Natural killer cell (primary cell): ENCODE results near the gene ARRDC1. TPM values are rescaled to one million over a fixed set of nuclear protein-coding genes. Genes with fewer than 3 reads are reported as not detected.

Experiments used
- ATAC-seq, 3 donors: fragments of 150-1000 bp in 2 of 3; fragments of 200-7000 bp in 1 of 3; cut with Tn5 transposase; 1 replicate in 1 of 3; 2 replicates in 2 of 3; pipeline ENCODE4 v1.10.0; 2021; ENCODE audit warnings: mild to moderate bottlenecking in 2 of 3, moderate library complexity in 2 of 3
- DNase-seq, 2 donors: peaks; one replicate each; pipeline versions ENCODE4 v3.0.0 to v3.0.0-alpha.2; 2013 to 2021; ENCODE audit warnings: mixed read lengths in 1 of 2
- H3K27ac ChIP-seq: one replicate; pipeline ENCODE4 v1.5.1; 2013; ENCODE audit warnings: mild to moderate bottlenecking, low read length
- H3K27me3 ChIP-seq: one replicate; pipeline ENCODE4 v1.6.1; 2013; ENCODE audit warnings: low read length; ENCODE audit not compliant: control insufficient read depth, insufficient read depth
- H3K36me3 ChIP-seq: one replicate; pipeline ENCODE4 v1.6.1; 2013; ENCODE audit warnings: low read length; ENCODE audit not compliant: control insufficient read depth, insufficient read depth
- H3K4me1 ChIP-seq: one replicate; pipeline ENCODE4 v1.6.1; 2013; ENCODE audit warnings: low read length; ENCODE audit not compliant: control insufficient read depth, insufficient read depth
- H3K4me3 ChIP-seq: one replicate; pipeline ENCODE4 v1.5.1; 2013; ENCODE audit warnings: low read length
- H3K9me3 ChIP-seq: one replicate; pipeline ENCODE4 v1.6.1; 2013; ENCODE audit warnings: low read length; ENCODE audit not compliant: control insufficient read depth, insufficient read depth
- H3K27ac Mint-ChIP-seq, 2 donors: one replicate each; pipeline ENCODE4 v1.8.0; 2022; ENCODE audit warnings: mild to moderate bottlenecking in 2 of 2, mixed read lengths in 2 of 2, moderate library complexity in 1 of 2
- H3K27me3 Mint-ChIP-seq, 2 donors: one replicate each; pipeline ENCODE4 v1.8.0; 2022; ENCODE audit warnings: low read depth in 2 of 2, mixed read lengths in 2 of 2
- H3K36me3 Mint-ChIP-seq: one replicate; pipeline ENCODE4 v1.8.0; 2022; ENCODE audit warnings: mixed read lengths
- H3K4me1 Mint-ChIP-seq, 2 donors: one replicate each; pipeline ENCODE4 v1.8.0; 2022; ENCODE audit warnings: mixed read lengths in 2 of 2
- H3K4me3 Mint-ChIP-seq: one replicate; pipeline ENCODE4 v1.8.0; 2022; ENCODE audit warnings: mild to moderate bottlenecking, moderate library complexity, mixed read lengths
- H3K9me3 Mint-ChIP-seq, 2 donors: one replicate each; pipeline ENCODE4 v1.8.0; 2022; ENCODE audit warnings: mixed read lengths in 2 of 2
- WGBS: methylation state at CpG from one replicate; pipeline ENCODE4 v1.1.7; 2013; ENCODE audit warnings: missing lambda C conversion rate; ENCODE audit not compliant: insufficient coverage; 5-methylcytosine and 5-hydroxymethylcytosine counted together
- intact Hi-C: fragments of 100-400 bp; cut with micrococcal nuclease; formaldehyde crosslinking; loops from one replicate; pipeline ENCODE4 v1.14.2; 2022
- total RNA-seq, 4 donors: library from RNA; stranded (reverse); fragments of 120-200 nt in 1 of 4; gene quantifications; one replicate each; pipeline versions ENCODE4 v1.2.3 to v1.2.4, GENCODE V29; 2013 to 2022
- TF ChIP-seq, protein P1 (sequence below): fragments of 200-600 bp; IDR thresholded peaks from one replicate; pipeline ENCODE4 v1.8.0; 2022; ENCODE audit warnings: antibody characterized with exemption

Gene ARRDC1
- total RNA-seq, 3 donors from 2014 or later (not counting 1 experiment from before 2014, with no cell fraction given): 80.7 to 105 (median 92.9) TPM

DNA sequence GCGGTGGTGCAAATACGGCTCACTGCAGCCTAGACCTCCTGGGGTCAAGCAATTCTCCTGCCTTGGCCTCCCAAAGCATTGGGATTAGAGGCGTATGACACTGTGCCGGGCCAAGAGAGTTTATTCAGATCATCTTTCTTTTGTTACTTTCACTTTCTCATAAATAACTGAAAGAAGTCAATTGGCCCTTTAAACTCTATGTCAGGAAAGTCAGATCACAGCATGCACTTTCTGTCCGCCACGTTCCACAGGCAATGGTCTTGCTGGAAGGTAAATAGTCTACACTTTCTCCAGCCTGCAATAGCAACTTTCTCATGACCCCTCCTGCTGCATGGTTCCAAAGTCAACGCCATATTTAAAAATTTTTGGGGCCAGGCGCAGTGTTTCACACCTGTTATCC is 6.5 kb upstream of the ARRDC1 start:
- intact Hi-C loops: no loop called here
- Mint-ChIP-seq H3K9me3 (no peaks in the 10 kb centered on the region), H3K4me3 (no peak overlapping the region), H3K36me3 (no peaks in the 10 kb centered on the region), H3K27ac (no peak overlapping the region), H3K27me3 (no peaks in the 10 kb centered on the region), H3K4me1 (peaks cover 7 to 11% of the 10 kb centered on the region in 2 donors)
- H3K9me3 ChIP-seq: no peaks in the 10 kb centered on the region
- ATAC-seq (no peak), DNase-seq (no peak)
- TF ChIP-seq, protein P1, sequence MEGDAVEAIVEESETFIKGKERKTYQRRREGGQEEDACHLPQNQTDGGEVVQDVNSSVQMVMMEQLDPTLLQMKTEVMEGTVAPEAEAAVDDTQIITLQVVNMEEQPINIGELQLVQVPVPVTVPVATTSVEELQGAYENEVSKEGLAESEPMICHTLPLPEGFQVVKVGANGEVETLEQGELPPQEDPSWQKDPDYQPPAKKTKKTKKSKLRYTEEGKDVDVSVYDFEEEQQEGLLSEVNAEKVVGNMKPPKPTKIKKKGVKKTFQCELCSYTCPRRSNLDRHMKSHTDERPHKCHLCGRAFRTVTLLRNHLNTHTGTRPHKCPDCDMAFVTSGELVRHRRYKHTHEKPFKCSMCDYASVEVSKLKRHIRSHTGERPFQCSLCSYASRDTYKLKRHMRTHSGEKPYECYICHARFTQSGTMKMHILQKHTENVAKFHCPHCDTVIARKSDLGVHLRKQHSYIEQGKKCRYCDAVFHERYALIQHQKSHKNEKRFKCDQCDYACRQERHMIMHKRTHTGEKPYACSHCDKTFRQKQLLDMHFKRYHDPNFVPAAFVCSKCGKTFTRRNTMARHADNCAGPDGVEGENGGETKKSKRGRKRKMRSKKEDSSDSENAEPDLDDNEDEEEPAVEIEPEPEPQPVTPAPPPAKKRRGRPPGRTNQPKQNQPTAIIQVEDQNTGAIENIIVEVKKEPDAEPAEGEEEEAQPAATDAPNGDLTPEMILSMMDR: no peak
- no peaks in the 10 kb centered on the region for H3K4me1 ChIP-seq
- no peak overlapping the region for H3K27ac ChIP-seq
- H3K27me3 ChIP-seq: no peaks in the 10 kb centered on the region
- H3K4me3 ChIP-seq: no peak overlapping the region
- 95% methylated on average over 8 of the region's 8 CpGs for WGBS
- no peaks in the 10 kb centered on the region for H3K36me3 ChIP-seq

DNA sequence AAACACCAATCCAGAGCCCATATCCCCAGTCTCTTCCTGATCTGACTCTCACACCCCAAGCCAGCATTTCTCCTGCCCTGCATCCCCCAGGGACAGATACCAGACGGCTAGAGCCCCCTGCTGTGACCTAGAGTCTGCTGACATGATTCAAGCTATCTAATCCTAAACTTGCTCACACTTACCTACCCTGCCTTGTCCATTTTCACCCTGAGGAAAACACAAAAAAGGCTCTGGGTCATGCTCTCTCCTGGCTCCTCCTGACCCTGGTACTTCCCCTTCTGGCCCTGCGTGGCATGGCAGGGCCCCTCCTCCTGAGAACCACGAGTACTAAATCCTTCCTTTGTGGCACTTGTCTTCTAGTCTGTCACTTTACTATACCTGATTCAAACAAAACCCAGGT is 2.8 kb upstream of the ARRDC1 start:
- Histone ChIP-seq H3K4me1 (peaks cover 20% of the 10 kb centered on the region), H3K9me3 (no peaks in the 10 kb centered on the region), H3K36me3 (no peaks in the 10 kb centered on the region), H3K27me3 (no peaks in the 10 kb centered on the region), H3K4me3 (no peak overlapping the region), H3K27ac (no peak overlapping the region)
- Mint-ChIP-seq H3K27ac (peak overlapping the region in 1 of 2 donors; percentile 4), H3K4me1 (peaks cover 7 to 25% of the 10 kb centered on the region in 2 donors), H3K36me3 (no peaks in the 10 kb centered on the region), H3K9me3 (no peaks in the 10 kb centered on the region), H3K4me3 (peak overlapping the region; percentile 41), H3K27me3 (no peaks in the 10 kb centered on the region)
- no peak for DNase-seq
- intact Hi-C loops: no loop called here
- TF ChIP-seq, protein P1: no peak
- WGBS: 11% methylated on average over 3 of the region's 3 CpGs
- no peak for ATAC-seq

DNA sequence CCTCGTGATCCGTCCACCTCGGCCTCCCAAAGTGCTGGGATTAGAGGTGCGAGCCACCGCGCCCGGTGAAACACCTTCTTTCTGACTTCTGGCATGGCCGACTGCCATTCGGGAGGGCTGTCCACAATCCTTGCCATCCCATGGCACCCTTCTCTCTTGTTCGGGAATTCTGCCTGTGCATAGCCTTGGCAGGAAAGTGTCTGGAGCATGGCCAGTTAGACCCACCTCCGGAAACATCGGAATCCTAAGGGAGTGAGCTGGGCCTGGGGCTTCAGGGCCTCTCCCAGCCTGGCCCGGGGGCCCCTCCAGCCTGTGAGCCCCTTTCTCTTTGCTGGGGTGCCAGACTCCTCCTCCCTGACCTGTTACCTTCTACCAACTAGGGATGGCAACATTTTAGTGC is 1.6 kb upstream of the ARRDC1 start:
- H3K27ac Mint-ChIP-seq: no peak overlapping the region
- H3K4me3 Mint-ChIP-seq: peak overlapping the region; percentile 47
- H3K27me3 Mint-ChIP-seq: no peaks in the 10 kb centered on the region
- Histone ChIP-seq H3K4me3 (no peak overlapping the region), H3K36me3 (no peaks in the 10 kb centered on the region), H3K9me3 (no peaks in the 10 kb centered on the region), H3K4me1 (peaks cover 30% of the 10 kb centered on the region), H3K27me3 (no peaks in the 10 kb centered on the region), H3K27ac (no peak overlapping the region)
- 96% methylated on average over 13 of the region's 13 CpGs for WGBS
- DNase-seq (no peak), ATAC-seq (no peak)
- no peaks in the 10 kb centered on the region for H3K9me3 Mint-ChIP-seq
- TF ChIP-seq, protein P1: no peak
- intact Hi-C loops: loop anchor here (2.0 kb wide), 1 partner anchor 13 kb away; the partner anchor contains the start of gene ZMYND19
- no peaks in the 10 kb centered on the region for H3K36me3 Mint-ChIP-seq
- peaks cover 7 to 22% of the 10 kb centered on the region in 2 donors for H3K4me1 Mint-ChIP-seq
